Epidermal melanocyte (primary cell): ENCODE data around the gene CRY2.
"Not testable (repeated sequence)": the region's sequence is repeated elsewhere in the genome, so short reads cannot be mapped to it uniquely, and the experiment has no call there.

ENCODE experiments used
- DNase-seq: peaks from one replicate; pipeline ENCODE4 v3.0.0; 2011; ENCODE audit warnings: low spot score; ENCODE audit not compliant: insufficient read length

Gene CRY2

GRCh38 chr11:45899086-45899447, 51.8 kb downstream of the CRY2 start:
- DNase-seq, result no peak

GRCh38 chr11:45899448-45900174, 52.3 kb downstream of the CRY2 start:
- DNase-seq, result peak; percentile 80

GRCh38 chr11:45900175-45900800, 53.0 kb downstream of the CRY2 start:
- not testable (repeated sequence) for DNase-seq

GRCh38 chr11:45900916-45901617, 53.8 kb downstream of the CRY2 start:
- no peak for DNase-seq

GRCh38 chr11:45901626-45902025, 54.4 kb downstream of the CRY2 start:
- no peak for DNase-seq

- DNase-seq, result no peak
These were observed 55.4 kb downstream of the CRY2 start for GRCh38 chr11:45902452-45903380.

- no peak for DNase-seq
These were observed 57.1 kb downstream of the CRY2 start for GRCh38 chr11:45904309-45904915.

GRCh38 chr11:45905095-45905494, 57.8 kb downstream of the CRY2 start:
- DNase-seq, result no peak

- DNase-seq, result not testable (repeated sequence)
These were observed 58.3 kb downstream of the CRY2 start for GRCh38 chr11:45905576-45905975.

- no peak for DNase-seq
These were observed 58.9 kb downstream of the CRY2 start for GRCh38 chr11:45906096-45906682.

- no peak for DNase-seq
These were observed 59.8 kb downstream of the CRY2 start, which contains the start of gene FREY1 for GRCh38 chr11:45906965-45907611. TSS of gene FREY1 (minus strand) at chr11:45907271. CDS start at chr11:45907245, 26 bp downstream.

- no peak for DNase-seq
These were observed 60.7 kb downstream of the CRY2 start for GRCh38 chr11:45907911-45908370.

- DNase-seq, result no peak
These were observed 62.6 kb downstream of the CRY2 start for GRCh38 chr11:45909594-45910475.

- DNase-seq, result no peak
These were observed 63.3 kb downstream of the CRY2 start for GRCh38 chr11:45910623-45911022.

GRCh38 chr11:45913514-45913913, 66.2 kb downstream of the CRY2 start:
- no peak for DNase-seq

GRCh38 chr11:45913942-45914635, 66.8 kb downstream of the CRY2 start:
- DNase-seq, result no peak

- no peak for DNase-seq
These were observed 68.2 kb downstream of the CRY2 start for GRCh38 chr11:45915446-45915845.

GRCh38 chr11:45917286-45917622, 70.0 kb downstream of the CRY2 start:
- DNase-seq, result no peak
